Neuron (in vitro differentiated cells): ENCODE measurements around the gene CLIC4.
"Not testable (repeated sequence)": the region's sequence is repeated elsewhere in the genome, so short reads cannot be mapped to it uniquely, and the experiment has no call there.

Source experiments
- H2AFZ ChIP-seq: one replicate; pipeline ENCODE4 v1.6.1; 2013; ENCODE audit warnings: low read depth, mild to moderate bottlenecking, inconsistent platforms, low read length, moderate library complexity
- H3K27me3 ChIP-seq: one replicate; pipeline ENCODE4 v1.6.1; 2013; ENCODE audit warnings: low read length; ENCODE audit not compliant: insufficient read depth
- H3K36me3 ChIP-seq: one replicate; pipeline ENCODE4 v1.6.1; 2013; ENCODE audit warnings: low read length; ENCODE audit not compliant: insufficient read depth
- H3K4me1 ChIP-seq: one replicate; pipeline ENCODE4 v1.6.1; 2013; ENCODE audit warnings: low read length; ENCODE audit not compliant: insufficient read depth
- H3K4me3 ChIP-seq: 2 replicates; pipeline ENCODE4 v1.5.1; 2013; ENCODE audit warnings: mild to moderate bottlenecking, low read length, moderate library complexity
- H3K9me3 ChIP-seq: one replicate; pipeline ENCODE4 v1.6.1; 2013; ENCODE audit warnings: low read length

CLIC4 gene

DNA sequence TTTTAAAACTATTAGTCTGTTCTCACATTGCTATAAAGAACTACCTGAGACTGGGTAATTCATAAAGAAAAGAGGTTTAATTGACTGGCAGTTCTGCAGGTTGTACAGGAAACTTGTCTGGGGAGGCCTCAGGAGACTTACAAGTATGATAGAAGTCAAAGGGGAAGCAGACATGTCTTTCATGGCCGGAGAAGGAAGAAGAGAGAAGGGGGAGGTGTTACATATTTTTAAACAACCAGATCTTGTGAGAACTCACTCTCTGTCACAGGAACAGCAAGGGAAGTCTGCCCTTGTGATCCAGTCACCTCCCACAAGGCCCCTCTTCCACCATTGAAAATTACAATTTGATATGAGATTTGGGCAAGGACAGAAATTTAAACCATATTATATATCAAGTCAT is 55.9 kb downstream of the CLIC4 start:
- Histone ChIP-seq H3K27me3 (no peaks in the 10 kb centered on the region), H3K36me3 (peaks cover 12% of the 10 kb centered on the region), H2AFZ (no peak overlapping the region), H3K4me1 (no peaks in the 10 kb centered on the region), H3K9me3 (peaks cover 8% of the 10 kb centered on the region), H3K4me3 (no peak overlapping the region)

GRCh38 chr1:24803220-24803619 is 58.0 kb downstream of the CLIC4 start:
- Histone ChIP-seq H3K9me3 (peaks cover 3% of the 10 kb centered on the region), H3K27me3 (no peaks in the 10 kb centered on the region), H2AFZ (no peak overlapping the region), H3K4me3 (no peak overlapping the region), H3K4me1 (no peaks in the 10 kb centered on the region), H3K36me3 (peaks cover 4% of the 10 kb centered on the region)

DNA sequence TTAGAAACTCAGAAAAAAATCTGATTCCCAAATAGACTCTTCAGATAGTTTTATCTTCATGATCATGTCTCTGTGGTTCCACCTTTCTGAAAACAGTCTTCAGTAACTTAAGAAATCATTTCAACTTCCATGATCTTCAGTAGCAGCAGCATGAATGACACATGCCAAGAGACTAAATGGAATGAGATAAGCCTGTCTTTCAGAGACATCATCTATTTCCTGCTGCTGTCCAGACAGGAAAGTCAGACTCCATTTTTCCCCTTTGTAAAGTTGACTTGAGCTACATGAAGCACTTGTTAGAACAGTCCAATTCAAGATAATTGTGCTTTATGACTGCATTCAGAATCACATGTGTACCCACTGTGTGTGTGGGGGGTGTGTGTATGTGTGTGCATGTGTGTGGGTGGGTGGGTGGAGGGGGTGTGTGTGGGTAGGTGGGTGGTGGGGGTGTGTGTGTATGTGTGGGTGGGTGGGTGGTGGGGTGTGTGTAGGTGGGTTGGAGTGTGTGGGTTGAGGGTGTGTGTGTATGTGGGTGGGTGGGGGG is 58.8 kb downstream of the CLIC4 start:
- H3K36me3 ChIP-seq: peaks cover 1% of the 10 kb centered on the region
- H3K27me3 ChIP-seq: no peaks in the 10 kb centered on the region
- no peaks in the 10 kb centered on the region for H3K4me1 ChIP-seq
- no peaks in the 10 kb centered on the region for H3K9me3 ChIP-seq
- no peak overlapping the region for H3K4me3 ChIP-seq
- no peak overlapping the region for H2AFZ ChIP-seq

- Histone ChIP-seq H2AFZ (no peak overlapping the region), H3K27me3 (no peaks in the 10 kb centered on the region), H3K4me1 (no peaks in the 10 kb centered on the region), H3K9me3 (no peaks in the 10 kb centered on the region), H3K4me3 (no peak overlapping the region), H3K36me3 (peaks cover 1% of the 10 kb centered on the region)
These were observed 60.5 kb downstream of the CLIC4 start for GRCh38 chr1:24805534-24806301.

- Histone ChIP-seq H3K4me1 (no peaks in the 10 kb centered on the region), H3K27me3 (no peaks in the 10 kb centered on the region), H2AFZ (no peak overlapping the region), H3K36me3 (peaks cover 1% of the 10 kb centered on the region), H3K4me3 (no peak overlapping the region), H3K9me3 (no peaks in the 10 kb centered on the region)
These were observed 61.3 kb downstream of the CLIC4 start for GRCh38 chr1:24806588-24806987.

DNA sequence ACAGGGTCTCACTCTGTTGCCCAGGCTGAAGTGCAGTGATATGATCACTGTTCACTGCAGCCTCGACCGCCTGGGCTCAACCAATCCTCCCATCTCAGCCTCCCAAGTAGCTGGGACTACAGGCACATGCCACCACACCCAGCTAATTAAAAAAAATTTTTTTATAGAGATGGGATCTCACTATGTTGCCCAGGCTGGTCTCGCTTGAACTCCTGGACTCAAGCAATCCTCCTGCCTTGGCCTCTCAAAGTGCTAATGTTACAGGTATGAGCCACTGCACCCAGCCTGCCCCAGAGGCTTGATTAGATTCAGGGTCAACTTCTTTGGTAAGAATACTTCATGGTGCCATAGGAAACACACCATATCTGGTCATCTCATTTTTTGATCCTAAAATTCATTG is 66.2 kb downstream of the CLIC4 start:
- H3K4me1 ChIP-seq, H3K27me3 ChIP-seq, H2AFZ ChIP-seq, H3K4me3 ChIP-seq, H3K9me3 ChIP-seq: not testable (repeated sequence)
- peaks cover 25% of the 10 kb centered on the region for H3K36me3 ChIP-seq

GRCh38 chr1:24820221-24820620 is 75.0 kb downstream of the CLIC4 start:
- H3K27me3 ChIP-seq, H3K9me3 ChIP-seq, H3K4me3 ChIP-seq, H2AFZ ChIP-seq, H3K4me1 ChIP-seq: not testable (repeated sequence)
- H3K36me3 ChIP-seq: peaks cover 16% of the 10 kb centered on the region

- no peaks in the 10 kb centered on the region for H3K27me3 ChIP-seq
- H3K36me3 ChIP-seq: no peaks in the 10 kb centered on the region
- H3K4me3 ChIP-seq: no peak overlapping the region
- H2AFZ ChIP-seq: no peak overlapping the region
- no peaks in the 10 kb centered on the region for H3K9me3 ChIP-seq
- peaks cover 3% of the 10 kb centered on the region for H3K4me1 ChIP-seq
These were observed 77.6 kb downstream of the CLIC4 start for GRCh38 chr1:24822887-24823286.

GRCh38 chr1:24823486-24823885 is 78.2 kb downstream of the CLIC4 start:
- H3K4me1 ChIP-seq, H3K9me3 ChIP-seq, H3K36me3 ChIP-seq, H3K4me3 ChIP-seq, H3K27me3 ChIP-seq, H2AFZ ChIP-seq: not testable (repeated sequence)

DNA sequence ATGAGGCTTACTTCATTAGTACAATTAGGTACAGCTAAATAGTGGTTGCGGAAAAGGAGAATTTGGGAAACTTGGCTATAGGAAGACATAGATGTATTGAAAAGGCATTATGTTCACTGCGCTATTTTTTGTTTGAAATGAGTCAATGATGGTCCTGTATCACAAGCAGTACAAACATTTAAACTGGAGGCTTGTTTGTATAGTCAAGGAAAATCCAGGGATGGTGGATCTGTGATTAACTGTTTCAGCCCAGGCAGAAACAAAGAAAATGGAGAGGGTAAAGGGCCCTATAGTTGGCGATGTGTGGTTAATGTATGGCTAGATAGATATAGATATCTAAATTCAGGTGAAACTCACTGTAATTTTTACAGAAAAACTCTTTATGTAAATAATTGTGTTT is 79.9 kb downstream of the CLIC4 start:
- H3K4me1 ChIP-seq: peaks cover 13% of the 10 kb centered on the region
- H3K27me3 ChIP-seq: no peaks in the 10 kb centered on the region
- H2AFZ ChIP-seq: no peak overlapping the region

DNA sequence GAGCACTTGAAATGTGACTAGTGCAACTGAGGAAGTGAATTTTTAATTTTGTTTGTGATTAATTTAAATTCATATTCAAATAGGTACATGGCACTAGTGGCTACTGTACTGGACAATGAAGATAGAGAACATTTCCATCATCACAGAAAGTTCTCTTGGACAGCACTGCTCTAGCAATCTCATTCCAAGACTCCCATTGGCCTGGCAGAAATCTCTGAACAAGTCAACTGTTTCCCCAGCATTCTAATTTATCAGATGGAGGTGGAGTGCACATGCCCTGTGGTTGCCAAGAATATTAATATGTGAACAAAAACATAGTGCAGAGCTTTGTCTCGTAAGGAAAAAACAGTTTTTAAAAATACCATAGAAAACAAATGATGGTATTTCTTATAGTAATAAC is 81.3 kb downstream of the CLIC4 start:
- peaks cover 13% of the 10 kb centered on the region for H3K4me1 ChIP-seq
- no peak overlapping the region for H2AFZ ChIP-seq
- H3K9me3 ChIP-seq: no peaks in the 10 kb centered on the region
- no peaks in the 10 kb centered on the region for H3K27me3 ChIP-seq
- H3K36me3 ChIP-seq: no peaks in the 10 kb centered on the region
- no peak overlapping the region for H3K4me3 ChIP-seq

More for the DNA sequence above, 79.9 kb downstream of the CLIC4 start:
- H3K9me3 ChIP-seq: no peaks in the 10 kb centered on the region
- H3K4me3 ChIP-seq: no peak overlapping the region
- no peaks in the 10 kb centered on the region for H3K36me3 ChIP-seq

GRCh38 chr1:24827379-24828135 is 82.3 kb downstream of the CLIC4 start:
- H3K4me3 ChIP-seq: no peak overlapping the region
- H2AFZ ChIP-seq: no peak overlapping the region
- H3K4me1 ChIP-seq: peaks cover 13% of the 10 kb centered on the region
- no peaks in the 10 kb centered on the region for H3K27me3 ChIP-seq
- H3K9me3 ChIP-seq: no peaks in the 10 kb centered on the region
- no peaks in the 10 kb centered on the region for H3K36me3 ChIP-seq

DNA sequence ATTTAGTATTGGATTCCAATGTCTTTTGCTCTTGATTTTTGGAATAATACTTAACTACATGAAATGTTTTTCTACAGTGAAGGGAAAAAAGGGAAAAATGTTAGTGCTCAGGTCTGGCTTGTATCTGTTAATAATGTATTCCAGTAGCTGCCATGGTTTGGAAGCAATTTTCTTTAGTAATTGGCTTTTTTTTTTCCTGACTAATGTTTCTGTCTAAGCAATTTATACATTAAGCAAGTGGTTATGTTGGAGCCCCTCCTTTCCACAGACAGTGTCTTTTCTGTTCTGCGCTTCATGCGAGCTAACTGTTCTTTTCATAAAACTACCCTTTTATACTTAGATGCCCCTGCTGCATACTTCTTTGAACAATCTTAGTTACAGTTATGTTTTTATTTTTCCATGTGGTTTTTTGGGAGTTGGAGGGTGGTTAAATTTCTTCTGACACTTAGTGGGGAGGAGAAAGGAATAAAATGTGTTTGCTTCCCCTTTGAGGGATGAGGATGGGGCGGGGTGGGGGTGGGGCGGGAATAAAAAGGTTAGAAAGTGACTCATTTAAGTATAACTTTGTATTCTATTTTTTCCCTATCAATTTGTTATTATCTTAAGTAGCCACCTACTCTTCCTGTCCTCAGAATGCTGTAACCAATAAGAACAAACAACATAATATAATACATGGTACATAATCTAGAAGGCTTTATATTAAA is 83.1 kb downstream of the CLIC4 start:
- no peaks in the 10 kb centered on the region for H3K36me3 ChIP-seq
- no peak overlapping the region for H3K4me3 ChIP-seq
- H3K4me1 ChIP-seq: peaks cover 13% of the 10 kb centered on the region
- no peaks in the 10 kb centered on the region for H3K9me3 ChIP-seq
- H3K27me3 ChIP-seq: no peaks in the 10 kb centered on the region
- no peak overlapping the region for H2AFZ ChIP-seq
